Lower leg skin (tissue), 3 donors: ENCODE data around the gene UGT1A8.

ENCODE experiments used
- POLR2A ChIP-seq, 2 donors: fragments of 450-650 bp; IDR thresholded peaks; one replicate each; pipeline ENCODE4 v1.6.1; 2016 to 2017; ENCODE audit warnings: antibody characterized with exemption in 2 of 2, mild to moderate bottlenecking in 1 of 2, moderate library complexity in 1 of 2
- TF ChIP-seq, protein P1 (sequence below), 3 donors: fragments of 450-650 bp; IDR thresholded peaks; one replicate each; pipeline ENCODE4 v1.5.1; 2016; ENCODE audit warnings: antibody characterized with exemption in 3 of 3, mild to moderate bottlenecking in 3 of 3, moderate library complexity in 2 of 3

DNA sequence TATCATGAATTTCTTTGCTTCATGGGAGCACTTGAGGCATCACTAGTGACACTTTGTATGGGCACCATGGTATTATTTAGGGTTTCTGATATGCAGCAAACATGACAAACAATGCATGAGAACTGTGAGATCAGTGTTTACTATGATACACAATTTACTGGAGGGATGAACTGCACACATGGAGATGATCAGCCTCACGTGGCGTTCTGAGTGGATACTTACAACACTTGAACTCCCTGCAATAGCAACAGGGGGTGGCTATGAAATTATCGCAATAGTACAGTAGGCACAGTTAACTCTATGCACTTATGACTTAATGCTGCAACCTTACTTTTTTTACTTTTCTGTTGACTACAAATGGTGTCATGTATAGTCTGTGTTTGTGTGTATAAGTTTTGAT is 18.5 kb upstream of the UGT1A8 start:
- TF ChIP-seq, protein P1, sequence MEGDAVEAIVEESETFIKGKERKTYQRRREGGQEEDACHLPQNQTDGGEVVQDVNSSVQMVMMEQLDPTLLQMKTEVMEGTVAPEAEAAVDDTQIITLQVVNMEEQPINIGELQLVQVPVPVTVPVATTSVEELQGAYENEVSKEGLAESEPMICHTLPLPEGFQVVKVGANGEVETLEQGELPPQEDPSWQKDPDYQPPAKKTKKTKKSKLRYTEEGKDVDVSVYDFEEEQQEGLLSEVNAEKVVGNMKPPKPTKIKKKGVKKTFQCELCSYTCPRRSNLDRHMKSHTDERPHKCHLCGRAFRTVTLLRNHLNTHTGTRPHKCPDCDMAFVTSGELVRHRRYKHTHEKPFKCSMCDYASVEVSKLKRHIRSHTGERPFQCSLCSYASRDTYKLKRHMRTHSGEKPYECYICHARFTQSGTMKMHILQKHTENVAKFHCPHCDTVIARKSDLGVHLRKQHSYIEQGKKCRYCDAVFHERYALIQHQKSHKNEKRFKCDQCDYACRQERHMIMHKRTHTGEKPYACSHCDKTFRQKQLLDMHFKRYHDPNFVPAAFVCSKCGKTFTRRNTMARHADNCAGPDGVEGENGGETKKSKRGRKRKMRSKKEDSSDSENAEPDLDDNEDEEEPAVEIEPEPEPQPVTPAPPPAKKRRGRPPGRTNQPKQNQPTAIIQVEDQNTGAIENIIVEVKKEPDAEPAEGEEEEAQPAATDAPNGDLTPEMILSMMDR (IDR thresholded peaks at IDR 0.05), result no peak
- TF ChIP-seq POLR2A (IDR thresholded peaks at IDR 0.05), result no peak
